Superior temporal gyrus (tissue), 1 donor: ENCODE data around the gene ITSN1.
"Not testable (repeated sequence)": the region's sequence is repeated elsewhere in the genome, so short reads cannot be mapped to it uniquely, and the experiment has no call there.

Source experiments
- DNase-seq: peaks from one replicate; pipeline ENCODE4 v3.0.0-alpha.2; 2016; ENCODE audit errors: extremely low spot score

The ITSN1 gene

GRCh38 chr21:33860332-33860879 is 218.1 kb downstream of the ITSN1 start:
- DNase-seq: no peak

GRCh38 chr21:33861125-33861524 is 218.8 kb downstream of the ITSN1 start:
- no peak for DNase-seq

- not testable (repeated sequence) for DNase-seq
Measured at GRCh38 chr21:33863191-33863590, 220.9 kb downstream of the ITSN1 start.

GRCh38 chr21:33864150-33864549 is 221.8 kb downstream of the ITSN1 start:
- DNase-seq: no peak

- no peak for DNase-seq
Measured at GRCh38 chr21:33865176-33865575, 222.9 kb downstream of the ITSN1 start.

GRCh38 chr21:33865996-33866575 is 223.8 kb downstream of the ITSN1 start:
- no peak for DNase-seq

GRCh38 chr21:33866826-33867225 is 224.5 kb downstream of the ITSN1 start:
- no peak for DNase-seq

- not testable (repeated sequence) for DNase-seq
Measured at GRCh38 chr21:33867868-33868267, 225.6 kb downstream of the ITSN1 start.

GRCh38 chr21:33869873-33870272 is 227.6 kb downstream of the ITSN1 start:
- peak; percentile 14 for DNase-seq

- no peak for DNase-seq
Measured at GRCh38 chr21:33870768-33871167, 228.5 kb downstream of the ITSN1 start.

- DNase-seq: no peak
Measured at GRCh38 chr21:33871171-33871570, 228.9 kb downstream of the ITSN1 start.

- no peak for DNase-seq
Measured at GRCh38 chr21:33872881-33873515, 230.7 kb downstream of the ITSN1 start.

GRCh38 chr21:33874161-33874560 is 231.9 kb downstream of the ITSN1 start:
- no peak for DNase-seq

- no peak for DNase-seq
Measured at GRCh38 chr21:33875026-33875695, 232.9 kb downstream of the ITSN1 start.

GRCh38 chr21:33878824-33879223 is 236.5 kb downstream of the ITSN1 start:
- DNase-seq: no peak

GRCh38 chr21:33880626-33881025 is 238.3 kb downstream of the ITSN1 start:
- DNase-seq: no peak

- DNase-seq: no peak
Measured at GRCh38 chr21:33881689-33882440, 239.6 kb downstream of the ITSN1 start.

GRCh38 chr21:33883118-33883517 is 240.8 kb downstream of the ITSN1 start:
- DNase-seq: no peak

GRCh38 chr21:33884376-33885171 is 242.3 kb downstream of the ITSN1 start:
- no peak for DNase-seq

- no peak for DNase-seq
Measured at GRCh38 chr21:33885172-33885514, 242.8 kb downstream of the ITSN1 start.

- DNase-seq: no peak
Measured at GRCh38 chr21:33886321-33886720, 244.0 kb downstream of the ITSN1 start.
